Activated B cell treated with CpG ODN at 0.5 μM for 24 hours (primary cell): Measurements from ENCODE around the gene ARL4A. TPM values are rescaled to one million over a fixed set of nuclear protein-coding genes. Genes with fewer than 3 reads are reported as not detected.
"Not testable (repeated sequence)": the region's sequence is repeated elsewhere in the genome, so short reads cannot be mapped to it uniquely, and the experiment has no call there.

Experiments
- ATAC-seq: fragments of 200-7000 bp; cut with Tn5 transposase; one replicate; pipeline ENCODE4 v1.10.0; 2021; ENCODE audit warnings: low read depth, mild to moderate bottlenecking, moderate library complexity
- CTCF ChIA-PET: fragments of 350-600 bp; sonication (Branson Sonifier 250); formaldehyde crosslinking; loops from one replicate; lab custom pipeline; 2021; ENCODE audit warnings: antibody characterized with exemption; lab: Charles Lee
- POLR2A ChIA-PET: fragments of 350-600 bp; sonication (Branson Sonifier 250); formaldehyde crosslinking; loops from one replicate; lab custom pipeline; 2021; ENCODE audit warnings: antibody characterized with exemption; lab: Charles Lee
- DNase-seq: peaks from one replicate; pipeline ENCODE4 v3.0.0; 2022
- H3K27ac Mint-ChIP-seq: one replicate; pipeline ENCODE4 v1.8.0; 2020; ENCODE audit warnings: mixed read lengths
- H3K27me3 Mint-ChIP-seq: one replicate; pipeline ENCODE4 v1.8.0; 2021; ENCODE audit warnings: mixed read lengths
- H3K36me3 Mint-ChIP-seq: one replicate; pipeline ENCODE4 v1.8.0; 2021; ENCODE audit warnings: low read depth, mixed read lengths
- H3K4me1 Mint-ChIP-seq: one replicate; pipeline ENCODE4 v1.8.0; 2021; ENCODE audit warnings: mixed read lengths
- H3K4me3 Mint-ChIP-seq: one replicate; pipeline ENCODE4 v1.8.0; 2020; ENCODE audit warnings: mild to moderate bottlenecking, mixed read lengths
- H3K9me3 Mint-ChIP-seq: one replicate; pipeline ENCODE4 v1.8.0; 2020; ENCODE audit warnings: mixed read lengths
- intact Hi-C: fragments of 100-400 bp; cut with micrococcal nuclease; formaldehyde crosslinking; loops from one replicate; pipeline ENCODE4 v1.15.1; 2024
- total RNA-seq: library from RNA; stranded (reverse); gene quantifications from 2 replicates; pipeline ENCODE4 v1.2.3, GENCODE V29; 2022
- TF ChIP-seq, protein P1 (sequence below): fragments of 200-600 bp; IDR thresholded peaks from one replicate; pipeline ENCODE4 v1.8.0; 2022; ENCODE audit warnings: antibody characterized with exemption, mild to moderate bottlenecking

ARL4A gene
- total RNA-seq, 1 donor from 2014 or later = 11.9 TPM

DNA sequence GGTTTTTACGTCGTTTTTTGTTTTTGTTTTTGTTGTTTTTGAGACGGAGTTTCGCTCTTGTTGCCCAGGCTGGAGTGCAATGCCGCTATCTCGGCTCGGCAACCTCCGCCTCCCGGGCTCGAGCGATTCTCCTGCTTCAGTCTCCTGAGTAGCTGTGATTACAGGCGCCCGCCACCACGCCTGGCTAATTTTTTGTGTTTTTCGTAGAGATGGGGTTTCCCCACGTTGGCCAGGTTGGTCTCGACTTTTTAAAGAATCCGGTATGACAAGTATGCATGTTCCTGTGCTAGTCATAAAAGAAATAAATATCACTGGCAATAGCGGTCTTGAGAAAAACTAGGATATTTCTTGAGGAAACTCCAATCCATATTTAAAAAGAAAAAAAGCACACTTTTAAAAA, 2.7 kb upstream of the ARL4A start:
- Mint-ChIP-seq H3K4me3 (no peak overlapping the region), H3K27me3 (no peaks in the 10 kb centered on the region), H3K36me3 (peaks cover 8% of the 10 kb centered on the region), H3K27ac (peak overlapping the region; percentile 46), H3K9me3 (no peaks in the 10 kb centered on the region), H3K4me1 (peaks cover 45% of the 10 kb centered on the region)
- DNase-seq (no peak), ATAC-seq (no peak)
- CTCF ChIA-PET = no interaction called here
- POLR2A ChIA-PET = no interaction called here
- TF ChIP-seq, protein P1, sequence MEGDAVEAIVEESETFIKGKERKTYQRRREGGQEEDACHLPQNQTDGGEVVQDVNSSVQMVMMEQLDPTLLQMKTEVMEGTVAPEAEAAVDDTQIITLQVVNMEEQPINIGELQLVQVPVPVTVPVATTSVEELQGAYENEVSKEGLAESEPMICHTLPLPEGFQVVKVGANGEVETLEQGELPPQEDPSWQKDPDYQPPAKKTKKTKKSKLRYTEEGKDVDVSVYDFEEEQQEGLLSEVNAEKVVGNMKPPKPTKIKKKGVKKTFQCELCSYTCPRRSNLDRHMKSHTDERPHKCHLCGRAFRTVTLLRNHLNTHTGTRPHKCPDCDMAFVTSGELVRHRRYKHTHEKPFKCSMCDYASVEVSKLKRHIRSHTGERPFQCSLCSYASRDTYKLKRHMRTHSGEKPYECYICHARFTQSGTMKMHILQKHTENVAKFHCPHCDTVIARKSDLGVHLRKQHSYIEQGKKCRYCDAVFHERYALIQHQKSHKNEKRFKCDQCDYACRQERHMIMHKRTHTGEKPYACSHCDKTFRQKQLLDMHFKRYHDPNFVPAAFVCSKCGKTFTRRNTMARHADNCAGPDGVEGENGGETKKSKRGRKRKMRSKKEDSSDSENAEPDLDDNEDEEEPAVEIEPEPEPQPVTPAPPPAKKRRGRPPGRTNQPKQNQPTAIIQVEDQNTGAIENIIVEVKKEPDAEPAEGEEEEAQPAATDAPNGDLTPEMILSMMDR = no peak
- intact Hi-C loops = loop anchor here (5.0 kb wide), 1 partner anchor 1773 kb away; no protein-coding TSS in a partner anchor

DNA sequence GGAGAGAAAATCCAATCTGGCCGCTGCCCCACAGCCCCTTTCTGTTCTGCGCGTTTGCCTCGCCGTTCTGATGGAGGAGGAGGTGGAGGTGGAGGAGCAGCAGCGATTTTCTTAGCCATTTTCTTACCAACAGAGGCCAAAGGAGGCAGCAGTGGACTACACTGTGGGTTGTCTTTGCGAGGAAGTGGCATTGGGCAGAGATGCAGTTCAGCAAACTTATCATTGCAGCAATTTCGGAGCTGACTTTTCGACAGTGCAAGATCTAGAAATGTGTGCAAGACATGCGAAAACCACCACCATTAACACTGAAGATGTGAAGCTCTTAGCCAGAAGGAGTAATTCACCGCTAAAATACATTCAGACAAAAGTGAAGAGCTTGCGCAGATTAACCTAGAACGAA, 1.9 kb upstream of the ARL4A start:
- H3K27me3 Mint-ChIP-seq = no peaks in the 10 kb centered on the region
- no peak for ATAC-seq
- peak overlapping the region; percentile 90 for H3K27ac Mint-ChIP-seq
- no peak for DNase-seq
- ChIA-PET POLR2A (interaction anchor here (0.7 kb wide), 1 partner anchor 431 kb away, joined by 3 read pairs; no protein-coding TSS in a partner anchor), CTCF (interaction anchor here (1.1 to 2.6 kb wide), 5 partner anchors 10 to 574 kb away, joined by 3 to 13 read pairs (median 3); no protein-coding TSS in a partner anchor)
- TF ChIP-seq, protein P1 = no peak
- peak overlapping the region; percentile 95 for H3K4me3 Mint-ChIP-seq
- peaks cover 10% of the 10 kb centered on the region for H3K36me3 Mint-ChIP-seq
- no peaks in the 10 kb centered on the region for H3K9me3 Mint-ChIP-seq
- H3K4me1 Mint-ChIP-seq = peaks cover 47% of the 10 kb centered on the region
- intact Hi-C loops = loop anchor here (5.0 kb wide), 1 partner anchor 1772 kb away; no protein-coding TSS in a partner anchor

DNA sequence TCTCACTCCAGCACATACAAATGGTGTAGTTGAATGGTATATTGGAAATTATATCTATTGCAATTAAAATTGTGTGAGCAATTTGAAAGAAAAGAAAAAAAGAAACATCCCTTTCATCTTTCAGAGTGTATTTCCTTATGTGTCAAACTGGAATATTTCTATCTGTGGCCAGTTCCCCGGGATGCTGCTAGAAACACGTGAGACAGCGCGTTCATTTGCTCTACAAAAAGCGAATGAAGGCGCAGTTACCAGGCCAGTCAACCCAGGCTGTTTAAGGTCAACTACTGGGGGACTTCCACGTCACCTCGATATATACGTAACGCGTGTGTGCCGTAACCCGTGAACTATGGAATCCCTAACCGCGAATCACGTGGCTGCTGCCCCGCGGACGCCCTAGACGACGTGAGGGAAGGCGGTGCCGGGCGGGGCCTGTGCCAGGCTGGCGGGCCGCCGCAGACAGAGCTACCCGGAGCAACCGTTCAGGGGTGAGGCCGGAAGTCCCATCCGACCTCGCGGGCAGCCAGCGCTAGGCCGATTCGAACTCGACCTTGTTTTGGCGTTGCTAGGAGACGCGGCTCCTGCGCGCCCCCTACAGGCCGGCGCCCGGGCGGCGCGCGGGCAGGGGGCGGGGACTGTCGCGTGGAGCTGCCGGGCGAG, 1.1 kb upstream of the ARL4A start:
- peaks cover 10% of the 10 kb centered on the region for H3K36me3 Mint-ChIP-seq
- no peaks in the 10 kb centered on the region for H3K9me3 Mint-ChIP-seq
- no peaks in the 10 kb centered on the region for H3K27me3 Mint-ChIP-seq
- POLR2A ChIA-PET = interaction anchor here (0.6 to 1.8 kb wide), 6 partner anchors 10 to 1746 kb away, joined by 3 to 11 read pairs (median 4); partner anchors contain the start of gene TMEM106B
- intact Hi-C loops = loop anchor here (1.0 to 5.0 kb wide), 7 partner anchors 47 to 1771 kb away; partner anchors contain the start of genes PHF14 and TMEM106B
- TF ChIP-seq, protein P1 = peak; percentile 70
- peaks cover 47% of the 10 kb centered on the region for H3K4me1 Mint-ChIP-seq
- peak overlapping the region; percentile 96 for H3K27ac Mint-ChIP-seq
- ATAC-seq (peak; percentile 84), DNase-seq (peak; percentile 100)
- CTCF ChIA-PET = interaction anchor here (1.0 to 2.6 kb wide), 13 partner anchors 9 to 576 kb away, joined by 3 to 13 read pairs (median 4); no protein-coding TSS in a partner anchor
- peak overlapping the region; percentile 95 for H3K4me3 Mint-ChIP-seq

DNA sequence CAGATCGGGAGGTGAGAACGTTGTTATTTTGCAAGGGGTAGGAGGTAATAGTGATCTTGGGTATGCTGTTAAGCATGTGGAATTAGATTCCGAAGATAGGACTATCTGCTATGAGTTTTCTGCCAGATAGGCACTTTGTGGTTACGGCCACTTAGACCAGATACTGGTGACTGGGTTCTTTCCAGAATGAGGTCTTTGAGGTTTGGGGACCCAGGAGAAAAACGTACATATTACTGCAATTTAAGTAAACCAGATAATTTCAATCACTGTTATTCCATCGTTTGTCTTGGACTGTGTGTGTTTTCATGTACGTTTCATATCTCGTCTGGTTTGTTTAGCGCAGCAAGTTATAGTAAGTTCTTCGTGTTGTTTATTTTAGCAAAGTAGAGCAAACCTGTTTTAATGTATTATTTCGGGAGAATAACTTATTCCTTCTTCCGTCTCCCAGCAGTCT, 312 bp downstream of the ARL4A start:
- H3K27ac Mint-ChIP-seq = peak overlapping the region; percentile 96
- TF ChIP-seq, protein P1 = no peak
- DNase-seq = no peak
- intact Hi-C loops = loop anchor here (1.0 to 5.0 kb wide), 4 partner anchors 429 to 1770 kb away; no protein-coding TSS in a partner anchor
- ChIA-PET POLR2A (interaction anchor here (1.1 to 1.8 kb wide), 2 partner anchors 9 to 476 kb away, joined by 4 to 11 read pairs; partner anchors contain the start of gene TMEM106B), CTCF (interaction anchor here (1.4 to 2.6 kb wide), 6 partner anchors 8 to 575 kb away, joined by 4 to 13 read pairs (median 4); no protein-coding TSS in a partner anchor)
- peaks cover 10% of the 10 kb centered on the region for H3K36me3 Mint-ChIP-seq
- H3K4me1 Mint-ChIP-seq = peaks cover 47% of the 10 kb centered on the region
- ATAC-seq = no peak
- no peaks in the 10 kb centered on the region for H3K27me3 Mint-ChIP-seq
- H3K9me3 Mint-ChIP-seq = no peaks in the 10 kb centered on the region
- peak overlapping the region; percentile 95 for H3K4me3 Mint-ChIP-seq

DNA sequence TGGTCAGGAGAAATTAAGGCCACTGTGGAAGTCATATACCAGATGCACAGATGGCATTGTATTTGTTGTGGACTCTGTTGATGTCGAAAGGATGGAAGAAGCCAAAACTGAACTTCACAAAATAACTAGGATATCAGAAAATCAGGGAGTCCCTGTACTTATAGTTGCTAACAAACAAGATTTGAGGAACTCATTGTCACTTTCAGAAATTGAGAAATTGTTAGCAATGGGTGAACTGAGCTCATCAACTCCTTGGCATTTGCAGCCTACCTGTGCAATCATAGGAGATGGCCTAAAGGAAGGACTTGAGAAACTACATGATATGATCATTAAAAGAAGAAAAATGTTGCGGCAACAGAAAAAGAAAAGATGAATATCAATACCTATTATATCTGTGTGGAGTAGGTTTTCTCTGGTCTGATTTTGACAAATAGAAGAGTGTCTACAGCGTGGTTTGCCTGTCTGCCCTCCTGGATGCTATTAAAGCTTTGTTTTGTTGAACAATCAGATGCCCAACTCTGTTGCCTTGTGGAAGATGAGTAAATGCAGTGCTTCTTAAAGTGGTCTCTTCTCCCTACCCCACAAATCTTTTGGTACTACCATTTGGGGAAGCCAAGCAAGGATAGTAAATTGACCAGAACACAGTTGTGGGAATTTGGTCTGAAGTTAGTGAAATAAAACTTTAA, 1.2 kb downstream of the ARL4A start:
- H3K9me3 Mint-ChIP-seq, H3K27ac Mint-ChIP-seq, H3K27me3 Mint-ChIP-seq, DNase-seq, ATAC-seq, POLR2A ChIA-PET, H3K36me3 Mint-ChIP-seq: not testable (repeated sequence)
- H3K4me1 Mint-ChIP-seq = peaks cover 47% of the 10 kb centered on the region
- intact Hi-C loops = loop anchor here (5.0 kb wide), 1 partner anchor 1769 kb away; no protein-coding TSS in a partner anchor
- CTCF ChIA-PET = interaction anchor here (1.4 kb wide), 1 partner anchor 164 kb away, joined by 4 read pairs; no protein-coding TSS in a partner anchor
- H3K4me3 Mint-ChIP-seq = peak overlapping the region; percentile 95
